Keratinocyte (primary cell): ENCODE results near the gene RECK. TPM values are rescaled to one million over a fixed set of nuclear protein-coding genes. Genes with fewer than 3 reads are reported as not detected.

Source experiments
- DNase-seq: peaks from one replicate; pipeline ENCODE4 v3.0.0-alpha.2; 2011; ENCODE audit warnings: low read depth, missing footprints, low spot score
- FAIRE-seq: peaks from 2 replicates; lab custom pipeline; 2011; peaks lifted over from hg19 to GRCh38; lab: Jason Lieb, UNC
- H2AFZ ChIP-seq: 2 replicates; pipeline ENCODE4 v1.6.0; 2012; ENCODE audit warnings: low read length, control low read depth, inconsistent platforms; ENCODE audit not compliant: control insufficient read depth
- H3K27ac ChIP-seq: 2 replicates; pipeline ENCODE4 v1.5.1; 2011; ENCODE audit warnings: low read length; ENCODE audit not compliant: control insufficient read depth, insufficient read depth
- H3K27me3 ChIP-seq: 3 replicates; pipeline ENCODE4 v1.6.0; 2011; ENCODE audit warnings: low read length; ENCODE audit not compliant: control insufficient read depth, insufficient read depth; ENCODE audit errors: extremely low read depth
- H3K36me3 ChIP-seq, 2 experiments: 2 replicates in 1 of 2; 3 replicates in 1 of 2; pipeline ENCODE4 v1.5.1; 2011; ENCODE audit warnings: low read length in 2 of 2, mild to moderate bottlenecking in 1 of 2; ENCODE audit not compliant: control insufficient read depth in 2 of 2, insufficient read depth in 2 of 2; ENCODE audit errors: extremely low read depth in 1 of 2
- H3K4me1 ChIP-seq: 3 replicates; pipeline ENCODE4 v1.5.1; 2011; ENCODE audit warnings: low read length; ENCODE audit not compliant: control insufficient read depth, insufficient read depth; ENCODE audit errors: extremely low read depth
- H3K4me2 ChIP-seq: 3 replicates; pipeline ENCODE4 v1.6.0; 2011; ENCODE audit warnings: low read depth, low read length; ENCODE audit not compliant: control insufficient read depth, insufficient read depth; ENCODE audit errors: extremely low read depth
- H3K4me3 ChIP-seq, 3 experiments: fragments of 200-600 bp in 1 of 3; sonication (generic) in 1 of 3; 2 replicates in 2 of 3; 3 replicates in 1 of 3; pipeline ENCODE4 v1.5.1; 2011 to 2016; ENCODE audit warnings: low read length in 3 of 3, mild to moderate bottlenecking in 3 of 3, control low read depth in 2 of 3, inconsistent platforms in 1 of 3, low read depth in 1 of 3, mixed read lengths in 1 of 3, mixed run types in 1 of 3, moderate library complexity in 1 of 3; ENCODE audit not compliant: control insufficient read depth in 2 of 3, insufficient read depth in 2 of 3; ENCODE audit errors: extremely low read depth in 1 of 3
- H3K79me2 ChIP-seq: 2 replicates; pipeline ENCODE4 v1.6.0; 2012; ENCODE audit warnings: low read length; ENCODE audit not compliant: control insufficient read depth, insufficient read depth
- H3K9ac ChIP-seq: 3 replicates; pipeline ENCODE4 v1.6.0; 2011; ENCODE audit warnings: low read length; ENCODE audit not compliant: control insufficient read depth, insufficient read depth; ENCODE audit errors: extremely low read depth
- H3K9me1 ChIP-seq: 3 replicates; pipeline ENCODE4 v1.6.0; 2011; ENCODE audit warnings: low read length; ENCODE audit not compliant: control insufficient read depth, insufficient read depth; ENCODE audit errors: extremely low read depth
- H3K9me3 ChIP-seq: 2 replicates; pipeline ENCODE4 v1.5.1; 2012; ENCODE audit warnings: low read depth, low read length; ENCODE audit not compliant: control insufficient read depth
- H4K20me1 ChIP-seq: 3 replicates; pipeline ENCODE4 v1.6.0; 2011; ENCODE audit warnings: low read length; ENCODE audit not compliant: control insufficient read depth, insufficient read depth; ENCODE audit errors: extremely low read depth
- CTCF ChIP-seq, 3 experiments: IDR thresholded peaks in 1 of 3; conservative IDR thresholded peaks in 1 of 3; optimal IDR thresholded peaks in 1 of 3; 2 replicates in 2 of 3; 3 replicates in 1 of 3; pipeline versions ENCODE3 to v1.5.1; 2011; ENCODE audit warnings: low read length in 3 of 3, mild to moderate bottlenecking in 3 of 3, moderate library complexity in 2 of 3, control low read depth in 1 of 3, inconsistent platforms in 1 of 3; ENCODE audit not compliant: insufficient read depth in 2 of 3; ENCODE audit errors: extremely low read depth in 1 of 3
- EZH2 ChIP-seq: IDR thresholded peaks from one replicate; pipeline ENCODE4 v1.6.1; 2012; ENCODE audit warnings: inconsistent platforms, mild to moderate bottlenecking, low read length, moderate library complexity
- dilution Hi-C: fragments of 300-500 bp; cut with MboI; formaldehyde crosslinking; loops from one replicate; pipeline ENCODE4 v1.7.0; 2020; ENCODE audit warnings: low sequenced_read_pairs; ENCODE audit not compliant: extremely low pct_ligation_motif_present
- polyA plus RNA-seq, 5 experiments: library from polyadenylated mRNA; depleted of rRNA in 3 of 5; stranded (reverse) in 3 of 5; stranded (forward) in 1 of 5; unstranded in 1 of 5; fragments of >200 nt; gene quantifications; 1 replicate in 1 of 5; 2 replicates in 3 of 5; 3 replicates in 1 of 5; pipeline versions ENCODE4 v1.2.1 to v1.2.3, GENCODE V29; 2011 to 2012; ENCODE audit warnings: missing spikeins in 2 of 5, low read depth in 1 of 5, low replicate concordance in 1 of 5

Gene RECK
- polyA plus RNA-seq, 1 donor (not counting 4 experiments of a cell fraction or from before 2014, with no cell fraction given), result 4.6 TPM

- no peak overlapping the region for H3K4me2 ChIP-seq
Measured at GRCh38 chr9:36046923-36047322, 10.2 kb downstream of the RECK start.

GRCh38 chr9:36049408-36049807 lies 12.7 kb downstream of the RECK start:
- dilution Hi-C loops, result no loop called here

More at GRCh38 chr9:36046923-36047322, 10.2 kb downstream of the RECK start:
- FAIRE-seq (no peak), DNase-seq (no peak)
- no peaks in the 10 kb centered on the region for H3K36me3 ChIP-seq
- no peaks in the 10 kb centered on the region for H3K9me1 ChIP-seq
- no peak overlapping the region for H3K4me3 ChIP-seq
- H3K9me3 ChIP-seq, result no peaks in the 10 kb centered on the region
- no peaks in the 10 kb centered on the region for H3K27me3 ChIP-seq
- H2AFZ ChIP-seq, result no peak overlapping the region
- no peaks in the 10 kb centered on the region for H3K4me1 ChIP-seq
- no peaks in the 10 kb centered on the region for H4K20me1 ChIP-seq
- TF ChIP-seq CTCF (optimal IDR thresholded peaks at IDR 0.05 in 1 of 3, IDR thresholded peaks at IDR 0.05 in 1 of 3, conservative IDR thresholded peaks at IDR 0.05 in 1 of 3; ENCODE audit: extremely low read depth in 1 of 3, insufficient read depth in 2 of 3, low read length in 3 of 3), result no peak
- dilution Hi-C loops, result no loop called here
- H3K9ac ChIP-seq, result no peak overlapping the region
- H3K79me2 ChIP-seq, result peaks cover 6% of the 10 kb centered on the region
- no peak overlapping the region for H3K27ac ChIP-seq

More at GRCh38 chr9:36049408-36049807, 12.7 kb downstream of the RECK start:
- H3K4me2 ChIP-seq, result no peak overlapping the region
- H2AFZ ChIP-seq, result no peak overlapping the region
- DNase-seq (no peak), FAIRE-seq (peak; percentile 9)
- no peak overlapping the region for H3K9ac ChIP-seq
- H3K79me2 ChIP-seq, result peaks cover 6% of the 10 kb centered on the region
- TF ChIP-seq EZH2 (no peak), CTCF (optimal IDR thresholded peaks at IDR 0.05 in 1 of 3, IDR thresholded peaks at IDR 0.05 in 1 of 3, conservative IDR thresholded peaks at IDR 0.05 in 1 of 3; ENCODE audit: extremely low read depth in 1 of 3, insufficient read depth in 2 of 3, low read length in 3 of 3) (no peak)
- H4K20me1 ChIP-seq, result no peaks in the 10 kb centered on the region
- no peaks in the 10 kb centered on the region for H3K9me1 ChIP-seq
- no peak overlapping the region for H3K4me3 ChIP-seq
- H3K9me3 ChIP-seq, result no peaks in the 10 kb centered on the region
- H3K27ac ChIP-seq, result no peak overlapping the region
- no peaks in the 10 kb centered on the region for H3K4me1 ChIP-seq
- no peaks in the 10 kb centered on the region for H3K36me3 ChIP-seq
- no peaks in the 10 kb centered on the region for H3K27me3 ChIP-seq
